ENCODE results near the gene GRID2.

- no peak for TF ChIP-seq CTCF (IDR thresholded peaks at IDR 0.05)
- no peak for TF ChIP-seq POLR2A (IDR thresholded peaks at IDR 0.05)
Measured at GRCh38 chr4:93359586-93359985, 1055.8 kb downstream of the GRID2 start.
